ENCODE results near the gene CACNA1C.

Gene CACNA1C

GRCh38 chr12:2052826-2053678 is at the start of gene CACNA1C:
TSS of gene CACNA1C (plus strand) at chr12:2052987. CDS start at chr12:2053563, 576 bp downstream.
- Histone ChIP-seq H3K4me1 (ENCODE audit: control insufficient read depth, insufficient read depth, low read length) (peaks cover 22% of the 10 kb centered on the region), H3K36me3 (ENCODE audit: control insufficient read depth, insufficient read depth, low read length) (no peaks in the 10 kb centered on the region), H3K9ac (ENCODE audit: low read length) (peak within 1 kb of the TSS; percentile 67), H3K27ac (ENCODE audit: low read depth, low read length) (peak within 1 kb of the TSS; percentile 93), H3K27me3 (ENCODE audit: control insufficient read depth, insufficient read depth, low read length) (peaks cover 8% of the 10 kb centered on the region), H3K4me3 (ENCODE audit: low read length) (peak within 1 kb of the TSS; percentile 56)

- Histone ChIP-seq H3K36me3 (ENCODE audit: control insufficient read depth, insufficient read depth, low read length) (no peaks in the 10 kb centered on the region), H3K4me1 (ENCODE audit: control insufficient read depth, insufficient read depth, low read length) (peaks cover 24% of the 10 kb centered on the region), H3K9ac (ENCODE audit: low read length) (peak overlapping the region; percentile 74), H3K4me3 (ENCODE audit: low read length) (peak overlapping the region; percentile 92), H3K27ac (ENCODE audit: low read depth, low read length) (peak overlapping the region; percentile 95), H3K27me3 (ENCODE audit: control insufficient read depth, insufficient read depth, low read length) (no peaks in the 10 kb centered on the region)
Observed at GRCh38 chr12:2003676-2004112, 49.1 kb upstream of the CACNA1C start.

GRCh38 chr12:2004113-2004929 is 48.5 kb upstream of the CACNA1C start, which contains the start of gene DCP1B:
TSS of gene DCP1B (minus strand) at chr12:2004457. CDS start at chr12:2004431, 26 bp downstream.
- Histone ChIP-seq H3K9ac (ENCODE audit: low read length) (peak within 1 kb of the TSS; percentile 74), H3K27ac (ENCODE audit: low read depth, low read length) (peak within 1 kb of the TSS; percentile 95), H3K4me1 (ENCODE audit: control insufficient read depth, insufficient read depth, low read length) (peaks cover 27% of the 10 kb centered on the region), H3K27me3 (ENCODE audit: control insufficient read depth, insufficient read depth, low read length) (no peaks in the 10 kb centered on the region), H3K36me3 (ENCODE audit: control insufficient read depth, insufficient read depth, low read length) (no peaks in the 10 kb centered on the region), H3K4me3 (ENCODE audit: low read length) (peak within 1 kb of the TSS; percentile 92)

GRCh38 chr12:2008677-2009076 is 44.1 kb upstream of the CACNA1C start:
- Histone ChIP-seq H3K27me3 (ENCODE audit: control insufficient read depth, insufficient read depth, low read length) (no peaks in the 10 kb centered on the region), H3K4me1 (ENCODE audit: control insufficient read depth, insufficient read depth, low read length) (peaks cover 23% of the 10 kb centered on the region), H3K27ac (ENCODE audit: low read depth, low read length) (peak overlapping the region; percentile 43), H3K4me3 (ENCODE audit: low read length) (no peak overlapping the region), H3K9ac (ENCODE audit: low read length) (no peak overlapping the region), H3K36me3 (ENCODE audit: control insufficient read depth, insufficient read depth, low read length) (no peaks in the 10 kb centered on the region)

- H3K36me3 ChIP-seq (ENCODE audit: control insufficient read depth, insufficient read depth, low read length) = no peaks in the 10 kb centered on the region
- H3K4me1 ChIP-seq (ENCODE audit: control insufficient read depth, insufficient read depth, low read length) = peaks cover 30% of the 10 kb centered on the region
- H3K9ac ChIP-seq (ENCODE audit: low read length) = no peak overlapping the region
- peak overlapping the region; percentile 37 for H3K27ac ChIP-seq (ENCODE audit: low read depth, low read length)
- no peak overlapping the region for H3K4me3 ChIP-seq (ENCODE audit: low read length)
- no peaks in the 10 kb centered on the region for H3K27me3 ChIP-seq (ENCODE audit: control insufficient read depth, insufficient read depth, low read length)
Observed at GRCh38 chr12:2009623-2010022, 43.2 kb upstream of the CACNA1C start.

GRCh38 chr12:2011643-2012607 is 40.9 kb upstream of the CACNA1C start:
- Histone ChIP-seq H3K27me3 (ENCODE audit: control insufficient read depth, insufficient read depth, low read length) (no peaks in the 10 kb centered on the region), H3K27ac (ENCODE audit: low read depth, low read length) (peak overlapping the region; percentile 79), H3K36me3 (ENCODE audit: control insufficient read depth, insufficient read depth, low read length) (no peaks in the 10 kb centered on the region), H3K4me1 (ENCODE audit: control insufficient read depth, insufficient read depth, low read length) (peaks cover 33% of the 10 kb centered on the region), H3K4me3 (ENCODE audit: low read length) (no peak overlapping the region), H3K9ac (ENCODE audit: low read length) (no peak overlapping the region)

GRCh38 chr12:2013086-2013485 is 39.7 kb upstream of the CACNA1C start:
- Histone ChIP-seq H3K36me3 (ENCODE audit: control insufficient read depth, insufficient read depth, low read length) (no peaks in the 10 kb centered on the region), H3K4me1 (ENCODE audit: control insufficient read depth, insufficient read depth, low read length) (peaks cover 40% of the 10 kb centered on the region), H3K27ac (ENCODE audit: low read depth, low read length) (peak overlapping the region; percentile 79), H3K4me3 (ENCODE audit: low read length) (no peak overlapping the region), H3K9ac (ENCODE audit: low read length) (no peak overlapping the region), H3K27me3 (ENCODE audit: control insufficient read depth, insufficient read depth, low read length) (no peaks in the 10 kb centered on the region)

- no peaks in the 10 kb centered on the region for H3K36me3 ChIP-seq (ENCODE audit: control insufficient read depth, insufficient read depth, low read length)
- no peak overlapping the region for H3K9ac ChIP-seq (ENCODE audit: low read length)
- peak overlapping the region; percentile 70 for H3K27ac ChIP-seq (ENCODE audit: low read depth, low read length)
- peaks cover 39% of the 10 kb centered on the region for H3K4me1 ChIP-seq (ENCODE audit: control insufficient read depth, insufficient read depth, low read length)
- H3K4me3 ChIP-seq (ENCODE audit: low read length) = no peak overlapping the region
- no peaks in the 10 kb centered on the region for H3K27me3 ChIP-seq (ENCODE audit: control insufficient read depth, insufficient read depth, low read length)
Observed at GRCh38 chr12:2013527-2014223, 39.1 kb upstream of the CACNA1C start.

GRCh38 chr12:2014231-2014630 is 38.6 kb upstream of the CACNA1C start:
- Histone ChIP-seq H3K4me3 (ENCODE audit: low read length) (no peak overlapping the region), H3K4me1 (ENCODE audit: control insufficient read depth, insufficient read depth, low read length) (peaks cover 34% of the 10 kb centered on the region), H3K27me3 (ENCODE audit: control insufficient read depth, insufficient read depth, low read length) (no peaks in the 10 kb centered on the region), H3K27ac (ENCODE audit: low read depth, low read length) (peak overlapping the region; percentile 70), H3K36me3 (ENCODE audit: control insufficient read depth, insufficient read depth, low read length) (no peaks in the 10 kb centered on the region), H3K9ac (ENCODE audit: low read length) (no peak overlapping the region)

- Histone ChIP-seq H3K27me3 (ENCODE audit: control insufficient read depth, insufficient read depth, low read length) (no peaks in the 10 kb centered on the region), H3K4me3 (ENCODE audit: low read length) (no peak overlapping the region), H3K4me1 (ENCODE audit: control insufficient read depth, insufficient read depth, low read length) (peaks cover 30% of the 10 kb centered on the region), H3K9ac (ENCODE audit: low read length) (no peak overlapping the region), H3K27ac (ENCODE audit: low read depth, low read length) (no peak overlapping the region), H3K36me3 (ENCODE audit: control insufficient read depth, insufficient read depth, low read length) (no peaks in the 10 kb centered on the region)
Observed at GRCh38 chr12:2016862-2017545, 35.8 kb upstream of the CACNA1C start.
